GM23338 (cell line): ENCODE results near the gene ENTPD3.

Experiments used
- CREB1 ChIP-seq: fragments of 250-450 bp; sonication (Bioruptor Pico); IDR thresholded peaks from 2 replicates; pipeline ENCODE4 v1.5.0; 2020; ENCODE audit warnings: low read depth, mild to moderate bottlenecking, moderate library complexity
- EZH2 ChIP-seq: fragments of 200-600 bp; sonication (generic); IDR thresholded peaks from one replicate; pipeline ENCODE4 v1.8.0; 2017; ENCODE audit warnings: antibody characterized with exemption, mild to moderate bottlenecking, low read depth; ENCODE audit not compliant: unreplicated experiment
- JUNB ChIP-seq: IDR thresholded peaks from one replicate; pipeline ENCODE4 v1.6.1; 2016; ENCODE audit warnings: antibody characterized with exemption; ENCODE audit not compliant: unreplicated experiment
- POLR2AphosphoS5 ChIP-seq: IDR thresholded peaks from 2 replicates; pipeline ENCODE4 v1.6.1; 2016; ENCODE audit warnings: antibody characterized with exemption, low read depth
- TF ChIP-seq, protein P1 (sequence below), 2 experiments: fragments of 200-600 bp in 1 of 2; sonication (generic) in 1 of 2; conservative IDR thresholded peaks; 2 replicates each; pipeline versions ENCODE4 v1.5.1 to v1.6.1; 2016 to 2017; ENCODE audit warnings: antibody characterized with exemption in 2 of 2, low read depth in 2 of 2, mild to moderate bottlenecking in 2 of 2, moderate library complexity in 1 of 2

DNA sequence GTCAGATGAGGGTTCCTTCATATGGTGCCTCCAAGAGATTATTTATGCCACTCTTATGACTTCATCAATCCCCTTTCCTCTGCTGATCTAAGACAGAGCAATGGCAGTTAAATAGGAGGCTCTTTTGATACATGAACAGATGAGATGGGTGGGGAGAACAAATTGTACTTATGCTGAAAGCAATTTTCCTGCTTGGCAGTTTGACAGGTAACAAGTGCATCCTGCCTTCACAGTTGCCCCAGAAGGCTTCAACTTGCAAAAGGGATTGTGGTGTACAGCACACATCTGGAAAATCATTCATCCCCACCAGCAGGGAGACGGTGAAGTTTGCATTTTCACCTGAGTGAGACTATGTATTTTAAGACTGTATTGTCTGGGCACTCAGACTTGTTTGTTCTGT, 27.3 kb downstream of the ENTPD3 start:
- TF ChIP-seq POLR2AphosphoS5 (no peak), EZH2 (no peak), JUNB (no peak), CREB1 (no peak)
- TF ChIP-seq, protein P1, sequence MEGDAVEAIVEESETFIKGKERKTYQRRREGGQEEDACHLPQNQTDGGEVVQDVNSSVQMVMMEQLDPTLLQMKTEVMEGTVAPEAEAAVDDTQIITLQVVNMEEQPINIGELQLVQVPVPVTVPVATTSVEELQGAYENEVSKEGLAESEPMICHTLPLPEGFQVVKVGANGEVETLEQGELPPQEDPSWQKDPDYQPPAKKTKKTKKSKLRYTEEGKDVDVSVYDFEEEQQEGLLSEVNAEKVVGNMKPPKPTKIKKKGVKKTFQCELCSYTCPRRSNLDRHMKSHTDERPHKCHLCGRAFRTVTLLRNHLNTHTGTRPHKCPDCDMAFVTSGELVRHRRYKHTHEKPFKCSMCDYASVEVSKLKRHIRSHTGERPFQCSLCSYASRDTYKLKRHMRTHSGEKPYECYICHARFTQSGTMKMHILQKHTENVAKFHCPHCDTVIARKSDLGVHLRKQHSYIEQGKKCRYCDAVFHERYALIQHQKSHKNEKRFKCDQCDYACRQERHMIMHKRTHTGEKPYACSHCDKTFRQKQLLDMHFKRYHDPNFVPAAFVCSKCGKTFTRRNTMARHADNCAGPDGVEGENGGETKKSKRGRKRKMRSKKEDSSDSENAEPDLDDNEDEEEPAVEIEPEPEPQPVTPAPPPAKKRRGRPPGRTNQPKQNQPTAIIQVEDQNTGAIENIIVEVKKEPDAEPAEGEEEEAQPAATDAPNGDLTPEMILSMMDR (conservative IDR thresholded peaks at IDR 0.05; ENCODE audit: low read depth in 2 of 2), result no peak
